H1 (cell line): ENCODE results near the gene SNHG17. TPM values are rescaled to one million over a fixed set of nuclear protein-coding genes. Genes with fewer than 3 reads are reported as not detected.

Experiments
- CHD1 ChIP-seq: IDR thresholded peaks from 2 replicates; pipeline ENCODE4 v1.6.1; 2012; ENCODE audit warnings: low read depth, low read length, improper control_type of control experiment
- POU5F1 ChIP-seq: IDR thresholded peaks from 2 replicates; pipeline ENCODE4 v1.6.1; 2011; ENCODE audit warnings: low read depth, mild to moderate bottlenecking, low read length, moderate library complexity
- SIN3A ChIP-seq, 2 experiments: IDR thresholded peaks in 1 of 2; conservative IDR thresholded peaks in 1 of 2; 2 replicates each; pipeline ENCODE4 v1.6.1; 2011 to 2012; ENCODE audit warnings: low read length in 2 of 2, improper control_type of control experiment in 1 of 2, low read depth in 1 of 2, mild to moderate bottlenecking in 1 of 2
- ZNF274 ChIP-seq: IDR thresholded peaks from 2 replicates; pipeline ENCODE4 v1.7.0; 2012; ENCODE audit warnings: low read length, borderline replicate concordance; ENCODE audit errors: extremely low read depth
- polyA plus RNA-seq, 7 experiments: library from polyadenylated mRNA; depleted of rRNA in 3 of 7; stranded (reverse) in 5 of 7; unstranded in 2 of 7; fragments of >200 nt in 5 of 7; fragments of 200-250 nt in 2 of 7; gene quantifications; 1 replicate in 5 of 7; 2 replicates in 1 of 7; 4 replicates in 1 of 7; pipeline versions ENCODE4 v1.2.1 to v1.2.3, GENCODE V29; 2011 to 2013; ENCODE audit warnings: missing spikeins in 2 of 7, mixed read lengths in 2 of 7
- total RNA-seq: library from RNA; stranded (reverse); fragmentation: NEBNext Ultra II Directional; extraction: Animal tissue kit (Norgen Biotek cat#: 25700); gene quantifications from 2 replicates; pipeline ENCODE4 v1.2.1, GENCODE V29; 2021
- TF ChIP-seq, protein P1 (sequence below): fragments of 300-600 bp; sonication (generic); IDR thresholded peaks from 2 replicates; pipeline ENCODE4 v1.7.1; 2012; ENCODE audit warnings: low read length, moderate library complexity, mild to moderate bottlenecking, inconsistent platforms; ENCODE audit not compliant: insufficient replicate concordance
- TF ChIP-seq, protein P2 (sequence below): IDR thresholded peaks from 2 replicates; pipeline ENCODE4 v1.6.1; 2012; ENCODE audit warnings: inconsistent platforms
- TF ChIP-seq, protein P3 (sequence below): IDR thresholded peaks from 2 replicates; pipeline ENCODE4 v1.6.1; 2012; ENCODE audit warnings: inconsistent platforms

SNHG17 gene
- total and polyA plus RNA-seq, 2 of the 8 experiments (the other 6 are each of a cell fraction or from before 2014, with no cell fraction given): 59.4 to 59.8 TPM

DNA sequence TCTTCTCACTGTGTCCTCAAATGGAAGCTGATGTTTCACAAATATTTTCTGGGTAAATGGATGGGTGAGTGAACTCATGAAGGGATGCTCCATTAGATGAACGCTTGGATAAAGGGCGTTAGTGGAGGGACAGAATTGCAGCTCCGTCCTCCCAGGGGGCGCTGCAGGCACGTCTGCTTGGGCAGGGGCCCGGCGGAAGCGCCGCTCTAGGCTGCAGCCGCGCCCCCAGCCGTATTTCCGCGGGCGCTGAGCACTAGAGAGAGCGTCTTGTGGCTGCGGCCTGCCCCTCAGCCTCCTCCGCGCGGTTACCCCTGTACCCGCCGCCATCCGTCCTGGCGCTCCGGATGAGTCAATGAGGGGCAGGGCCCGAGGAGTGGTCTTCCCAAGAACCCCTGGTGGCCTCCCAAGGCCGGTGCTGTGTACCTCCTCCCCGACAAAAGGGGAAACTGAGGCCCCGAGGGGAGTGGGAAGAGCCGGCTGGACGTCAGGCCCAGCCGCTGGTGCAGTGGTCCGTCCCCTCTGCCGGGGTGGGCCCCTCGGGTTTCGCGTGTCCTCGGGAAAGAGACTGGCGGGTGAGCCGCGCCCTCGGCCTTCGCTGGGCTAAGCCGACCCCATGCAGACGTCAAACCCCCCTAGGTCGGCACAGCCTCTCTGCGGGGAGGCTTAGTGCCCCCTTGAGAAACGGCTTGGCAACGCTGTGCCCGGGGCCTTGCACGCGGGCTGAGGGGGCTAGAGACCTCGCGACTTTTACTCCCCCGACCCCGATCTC is 11.5 kb upstream of the SNHG17 start (continued):
- TF ChIP-seq, protein P1, sequence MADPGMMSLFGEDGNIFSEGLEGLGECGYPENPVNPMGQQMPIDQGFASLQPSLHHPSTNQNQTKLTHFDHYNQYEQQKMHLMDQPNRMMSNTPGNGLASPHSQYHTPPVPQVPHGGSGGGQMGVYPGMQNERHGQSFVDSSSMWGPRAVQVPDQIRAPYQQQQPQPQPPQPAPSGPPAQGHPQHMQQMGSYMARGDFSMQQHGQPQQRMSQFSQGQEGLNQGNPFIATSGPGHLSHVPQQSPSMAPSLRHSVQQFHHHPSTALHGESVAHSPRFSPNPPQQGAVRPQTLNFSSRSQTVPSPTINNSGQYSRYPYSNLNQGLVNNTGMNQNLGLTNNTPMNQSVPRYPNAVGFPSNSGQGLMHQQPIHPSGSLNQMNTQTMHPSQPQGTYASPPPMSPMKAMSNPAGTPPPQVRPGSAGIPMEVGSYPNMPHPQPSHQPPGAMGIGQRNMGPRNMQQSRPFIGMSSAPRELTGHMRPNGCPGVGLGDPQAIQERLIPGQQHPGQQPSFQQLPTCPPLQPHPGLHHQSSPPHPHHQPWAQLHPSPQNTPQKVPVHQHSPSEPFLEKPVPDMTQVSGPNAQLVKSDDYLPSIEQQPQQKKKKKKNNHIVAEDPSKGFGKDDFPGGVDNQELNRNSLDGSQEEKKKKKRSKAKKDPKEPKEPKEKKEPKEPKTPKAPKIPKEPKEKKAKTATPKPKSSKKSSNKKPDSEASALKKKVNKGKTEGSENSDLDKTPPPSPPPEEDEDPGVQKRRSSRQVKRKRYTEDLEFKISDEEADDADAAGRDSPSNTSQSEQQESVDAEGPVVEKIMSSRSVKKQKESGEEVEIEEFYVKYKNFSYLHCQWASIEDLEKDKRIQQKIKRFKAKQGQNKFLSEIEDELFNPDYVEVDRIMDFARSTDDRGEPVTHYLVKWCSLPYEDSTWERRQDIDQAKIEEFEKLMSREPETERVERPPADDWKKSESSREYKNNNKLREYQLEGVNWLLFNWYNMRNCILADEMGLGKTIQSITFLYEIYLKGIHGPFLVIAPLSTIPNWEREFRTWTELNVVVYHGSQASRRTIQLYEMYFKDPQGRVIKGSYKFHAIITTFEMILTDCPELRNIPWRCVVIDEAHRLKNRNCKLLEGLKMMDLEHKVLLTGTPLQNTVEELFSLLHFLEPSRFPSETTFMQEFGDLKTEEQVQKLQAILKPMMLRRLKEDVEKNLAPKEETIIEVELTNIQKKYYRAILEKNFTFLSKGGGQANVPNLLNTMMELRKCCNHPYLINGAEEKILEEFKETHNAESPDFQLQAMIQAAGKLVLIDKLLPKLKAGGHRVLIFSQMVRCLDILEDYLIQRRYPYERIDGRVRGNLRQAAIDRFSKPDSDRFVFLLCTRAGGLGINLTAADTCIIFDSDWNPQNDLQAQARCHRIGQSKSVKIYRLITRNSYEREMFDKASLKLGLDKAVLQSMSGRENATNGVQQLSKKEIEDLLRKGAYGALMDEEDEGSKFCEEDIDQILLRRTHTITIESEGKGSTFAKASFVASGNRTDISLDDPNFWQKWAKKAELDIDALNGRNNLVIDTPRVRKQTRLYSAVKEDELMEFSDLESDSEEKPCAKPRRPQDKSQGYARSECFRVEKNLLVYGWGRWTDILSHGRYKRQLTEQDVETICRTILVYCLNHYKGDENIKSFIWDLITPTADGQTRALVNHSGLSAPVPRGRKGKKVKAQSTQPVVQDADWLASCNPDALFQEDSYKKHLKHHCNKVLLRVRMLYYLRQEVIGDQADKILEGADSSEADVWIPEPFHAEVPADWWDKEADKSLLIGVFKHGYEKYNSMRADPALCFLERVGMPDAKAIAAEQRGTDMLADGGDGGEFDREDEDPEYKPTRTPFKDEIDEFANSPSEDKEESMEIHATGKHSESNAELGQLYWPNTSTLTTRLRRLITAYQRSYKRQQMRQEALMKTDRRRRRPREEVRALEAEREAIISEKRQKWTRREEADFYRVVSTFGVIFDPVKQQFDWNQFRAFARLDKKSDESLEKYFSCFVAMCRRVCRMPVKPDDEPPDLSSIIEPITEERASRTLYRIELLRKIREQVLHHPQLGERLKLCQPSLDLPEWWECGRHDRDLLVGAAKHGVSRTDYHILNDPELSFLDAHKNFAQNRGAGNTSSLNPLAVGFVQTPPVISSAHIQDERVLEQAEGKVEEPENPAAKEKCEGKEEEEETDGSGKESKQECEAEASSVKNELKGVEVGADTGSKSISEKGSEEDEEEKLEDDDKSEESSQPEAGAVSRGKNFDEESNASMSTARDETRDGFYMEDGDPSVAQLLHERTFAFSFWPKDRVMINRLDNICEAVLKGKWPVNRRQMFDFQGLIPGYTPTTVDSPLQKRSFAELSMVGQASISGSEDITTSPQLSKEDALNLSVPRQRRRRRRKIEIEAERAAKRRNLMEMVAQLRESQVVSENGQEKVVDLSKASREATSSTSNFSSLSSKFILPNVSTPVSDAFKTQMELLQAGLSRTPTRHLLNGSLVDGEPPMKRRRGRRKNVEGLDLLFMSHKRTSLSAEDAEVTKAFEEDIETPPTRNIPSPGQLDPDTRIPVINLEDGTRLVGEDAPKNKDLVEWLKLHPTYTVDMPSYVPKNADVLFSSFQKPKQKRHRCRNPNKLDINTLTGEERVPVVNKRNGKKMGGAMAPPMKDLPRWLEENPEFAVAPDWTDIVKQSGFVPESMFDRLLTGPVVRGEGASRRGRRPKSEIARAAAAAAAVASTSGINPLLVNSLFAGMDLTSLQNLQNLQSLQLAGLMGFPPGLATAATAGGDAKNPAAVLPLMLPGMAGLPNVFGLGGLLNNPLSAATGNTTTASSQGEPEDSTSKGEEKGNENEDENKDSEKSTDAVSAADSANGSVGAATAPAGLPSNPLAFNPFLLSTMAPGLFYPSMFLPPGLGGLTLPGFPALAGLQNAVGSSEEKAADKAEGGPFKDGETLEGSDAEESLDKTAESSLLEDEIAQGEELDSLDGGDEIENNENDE: no peak
- no peak for TF ChIP-seq ZNF274
- TF ChIP-seq, protein P2, sequence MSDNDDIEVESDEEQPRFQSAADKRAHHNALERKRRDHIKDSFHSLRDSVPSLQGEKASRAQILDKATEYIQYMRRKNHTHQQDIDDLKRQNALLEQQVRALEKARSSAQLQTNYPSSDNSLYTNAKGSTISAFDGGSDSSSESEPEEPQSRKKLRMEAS: peak; percentile 74
- no peak for TF ChIP-seq POU5F1
- TF ChIP-seq, protein P3, sequence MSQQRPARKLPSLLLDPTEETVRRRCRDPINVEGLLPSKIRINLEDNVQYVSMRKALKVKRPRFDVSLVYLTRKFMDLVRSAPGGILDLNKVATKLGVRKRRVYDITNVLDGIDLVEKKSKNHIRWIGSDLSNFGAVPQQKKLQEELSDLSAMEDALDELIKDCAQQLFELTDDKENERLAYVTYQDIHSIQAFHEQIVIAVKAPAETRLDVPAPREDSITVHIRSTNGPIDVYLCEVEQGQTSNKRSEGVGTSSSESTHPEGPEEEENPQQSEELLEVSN: no peak
- peak; percentile 86 to 89; a peak in 3 of 4 replicates for TF ChIP-seq SIN3A (conservative IDR thresholded peaks at IDR 0.05 in 1 of 2, IDR thresholded peaks at IDR 0.05 in 1 of 2; ENCODE audit: low read depth in 1 of 2, low read length in 2 of 2)
- TF ChIP-seq CHD1: no peak
